ENCODE measurements around the gene UBE2I. TPM values are rescaled to one million over a fixed set of nuclear protein-coding genes. Genes with fewer than 3 reads are reported as not detected.

UBE2I gene
- total and polyA plus RNA-seq, 4 donors, result 19.4 to 23.9 (median 22.5) TPM

- H3K4me1 ChIP-seq (ENCODE audit: control insufficient read depth in 4 of 4, insufficient read depth in 4 of 4, low read length in 3 of 4), result peaks cover 8 to 43% (median 33%) of the 10 kb centered on the region in 4 donors
- no peak overlapping the region for H3K27ac ChIP-seq (ENCODE audit: low read depth in 1 of 2, low read length in 2 of 2)
- H3K27me3 ChIP-seq (ENCODE audit: control insufficient read depth in 4 of 4, insufficient read depth in 4 of 4, low read length in 3 of 4), result no peaks in the 10 kb centered on the region
- 84% methylated on average over 14 of the region's 14 CpGs for WGBS
- H3K36me3 ChIP-seq (ENCODE audit: control insufficient read depth in 4 of 4, insufficient read depth in 3 of 4, low read depth in 1 of 4, low read length in 3 of 4), result peaks cover 3 to 14% (median 6%) of the 10 kb centered on the region in 4 donors
- H3K9me3 ChIP-seq (ENCODE audit: control insufficient read depth in 4 of 4, low read length in 3 of 4), result no peaks in the 10 kb centered on the region
- no peak overlapping the region for H3K9ac ChIP-seq (ENCODE audit: low read depth in 1 of 2, low read length in 2 of 2)
- DNase-seq (ENCODE audit: low spot score), result no peak
- H3K4me3 ChIP-seq (ENCODE audit: low read depth in 1 of 3, low read length in 3 of 3), result no peak overlapping the region
- no peak for TF ChIP-seq REST (IDR thresholded peaks at IDR 0.05)
- TF ChIP-seq ATF3 (IDR thresholded peaks at IDR 0.05), result no peak
- no peak for TF ChIP-seq CTCF (IDR thresholded peaks at IDR 0.05; ENCODE audit: low read depth, low read length, missing input control)
- TF ChIP-seq SP1 (IDR thresholded peaks at IDR 0.05), result no peak
- TF ChIP-seq RAD21 (IDR thresholded peaks at IDR 0.05), result no peak
- no peak for TF ChIP-seq EGR1 (IDR thresholded peaks at IDR 0.05; ENCODE audit: low read depth in 2 of 2)
- TF ChIP-seq GABPA (IDR thresholded peaks at IDR 0.05 in 1 of 2, conservative IDR thresholded peaks at IDR 0.05 in 1 of 2), result no peak
- no peak for TF ChIP-seq HNF4G (IDR thresholded peaks at IDR 0.05)
- TF ChIP-seq JUND (IDR thresholded peaks at IDR 0.05), result no peak
- TF ChIP-seq YY1 (IDR thresholded peaks at IDR 0.05), result no peak
- TF ChIP-seq TAF1 (conservative IDR thresholded peaks at IDR 0.05), result no peak
- no peak for TF ChIP-seq RXRA (IDR thresholded peaks at IDR 0.05)
- TF ChIP-seq ZBTB33 (IDR thresholded peaks at IDR 0.05), result no peak
- TF ChIP-seq FOXA1 (IDR thresholded peaks at IDR 0.05), result no peak
- TF ChIP-seq MAX (IDR thresholded peaks at IDR 0.05), result no peak
- no peak for TF ChIP-seq FOXA2 (IDR thresholded peaks at IDR 0.05)
- TF ChIP-seq NR2F2 (IDR thresholded peaks at IDR 0.05), result no peak
- TF ChIP-seq HNF4A (conservative IDR thresholded peaks at IDR 0.05), result no peak
Observed at GRCh38 chr16:1348926-1349325, 39.5 kb downstream of the UBE2I start.
